Right hindlimb (tissue), 1 donor: ENCODE results near the gene PGPEP1.

Experiments
- DNase-seq: peaks from one replicate; pipeline ENCODE4 v3.0.0-alpha.2; 2018

The PGPEP1 gene, protein sequence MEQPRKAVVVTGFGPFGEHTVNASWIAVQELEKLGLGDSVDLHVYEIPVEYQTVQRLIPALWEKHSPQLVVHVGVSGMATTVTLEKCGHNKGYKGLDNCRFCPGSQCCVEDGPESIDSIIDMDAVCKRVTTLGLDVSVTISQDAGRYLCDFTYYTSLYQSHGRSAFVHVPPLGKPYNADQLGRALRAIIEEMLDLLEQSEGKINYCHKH

DNA sequence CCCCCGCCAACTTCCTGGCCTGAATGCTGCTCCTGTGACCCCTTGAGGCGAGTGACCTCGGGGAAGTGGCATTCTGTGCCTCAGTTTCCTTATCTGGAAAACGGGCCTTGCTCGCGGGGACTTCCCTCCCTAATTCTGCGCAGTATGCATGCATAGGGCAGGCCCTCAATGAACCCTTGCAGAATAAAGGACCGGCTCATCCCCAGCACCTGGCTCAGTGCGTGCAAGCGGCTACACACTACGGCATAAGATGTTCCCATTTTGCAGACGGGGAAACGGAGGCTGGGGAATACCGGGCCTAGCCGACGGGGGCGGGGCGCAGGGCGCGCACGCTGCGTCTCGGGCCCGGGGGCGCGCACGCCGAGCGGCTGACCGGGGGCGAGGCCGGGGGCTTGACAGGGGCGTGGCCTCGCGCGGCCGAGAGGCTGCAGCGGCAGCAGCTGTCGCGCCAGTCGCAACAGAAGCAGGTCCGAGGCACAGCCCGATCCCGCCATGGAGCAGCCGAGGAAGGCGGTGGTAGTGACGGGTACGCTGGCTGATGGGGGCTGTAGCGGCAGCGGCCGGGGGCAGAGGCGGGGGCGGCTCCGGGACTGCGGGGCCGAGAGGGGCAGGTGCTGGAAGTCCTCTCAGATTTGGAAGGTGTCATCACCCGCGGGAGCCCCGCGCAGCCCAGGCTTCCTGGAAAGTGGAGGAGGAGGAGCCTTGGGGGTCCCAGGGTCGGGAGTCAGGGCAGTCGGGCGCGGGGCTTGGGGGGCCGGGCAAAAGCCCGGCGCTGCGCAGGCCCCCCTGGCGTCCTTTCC, at the start of gene PGPEP1:
PGPEP1 (plus strand) TSS at position 409 of the 800 bp plus-strand sequence; CDS start at position 493, 84 bp downstream.
- peak; percentile 84 for DNase-seq

DNA sequence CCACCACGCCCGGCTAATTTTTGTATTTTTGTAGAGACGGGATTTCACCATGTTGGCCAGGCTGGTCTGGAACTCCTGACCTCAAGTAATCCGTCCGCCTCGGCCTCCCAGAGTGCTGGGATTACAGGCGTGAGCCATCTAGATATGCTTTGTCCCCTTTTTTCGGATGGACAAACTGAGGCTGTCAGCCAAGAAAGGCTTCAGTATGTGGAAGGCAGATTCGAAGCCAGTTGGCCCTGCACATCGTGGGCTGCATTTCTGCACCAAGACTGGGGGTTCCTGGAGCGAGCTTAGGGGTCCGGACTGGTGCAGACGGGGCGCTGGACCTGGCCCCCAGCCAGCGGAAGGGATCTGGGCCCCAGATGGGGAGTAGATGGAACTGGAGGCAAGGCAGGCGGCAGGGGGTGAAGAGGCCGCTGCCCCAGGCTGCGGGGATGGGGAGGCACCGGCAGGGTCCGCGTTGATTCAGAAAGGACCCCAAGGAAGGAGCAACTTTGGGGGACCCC, 49.3 kb upstream of the PGPEP1 start:
- DNase-seq, result peak; percentile 51

DNA sequence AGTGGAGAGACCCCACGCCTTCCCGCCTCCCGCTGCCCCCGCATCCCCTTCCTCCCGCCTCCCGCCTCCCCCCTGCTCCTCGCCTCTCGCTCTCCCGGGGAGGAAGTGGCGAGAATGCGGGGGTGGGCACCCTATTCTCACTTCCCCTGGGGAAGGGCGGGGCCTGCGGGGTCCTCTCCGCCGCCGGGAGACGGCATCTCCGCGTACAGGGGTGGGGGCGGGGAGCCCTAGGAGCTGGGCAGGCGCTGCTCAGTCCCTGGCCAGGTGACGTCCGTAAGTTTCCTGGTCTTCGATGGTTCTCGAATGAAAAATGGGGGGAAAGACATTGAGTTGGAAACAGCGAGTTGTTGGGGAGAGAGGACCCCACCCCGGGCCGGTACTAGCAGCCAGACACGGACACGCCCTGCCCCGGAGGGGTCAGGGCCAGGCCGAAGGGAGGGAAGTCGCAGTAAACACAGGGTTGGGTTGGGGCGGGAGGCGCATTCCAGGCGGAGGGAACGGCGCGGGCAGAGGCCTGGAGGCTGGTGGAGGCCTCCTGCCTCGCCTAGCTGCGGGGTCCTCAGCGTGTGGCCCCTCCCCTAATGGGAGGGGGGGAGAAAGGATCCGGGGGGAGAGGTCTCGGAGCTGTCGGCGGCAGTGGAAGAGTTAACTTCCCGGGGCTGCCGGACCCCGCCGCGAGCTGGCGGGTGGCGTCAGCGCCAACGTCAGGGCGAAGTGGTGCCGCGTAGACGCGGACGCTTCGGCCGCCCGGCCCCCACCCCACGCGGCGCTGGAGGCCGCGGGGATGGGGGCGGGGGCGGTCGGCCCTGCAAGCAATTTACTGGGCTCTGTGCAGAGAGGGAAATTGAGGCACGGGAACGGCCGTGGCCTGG, 48.6 kb upstream of the PGPEP1 start:
- peak; percentile 92 for DNase-seq

DNA sequence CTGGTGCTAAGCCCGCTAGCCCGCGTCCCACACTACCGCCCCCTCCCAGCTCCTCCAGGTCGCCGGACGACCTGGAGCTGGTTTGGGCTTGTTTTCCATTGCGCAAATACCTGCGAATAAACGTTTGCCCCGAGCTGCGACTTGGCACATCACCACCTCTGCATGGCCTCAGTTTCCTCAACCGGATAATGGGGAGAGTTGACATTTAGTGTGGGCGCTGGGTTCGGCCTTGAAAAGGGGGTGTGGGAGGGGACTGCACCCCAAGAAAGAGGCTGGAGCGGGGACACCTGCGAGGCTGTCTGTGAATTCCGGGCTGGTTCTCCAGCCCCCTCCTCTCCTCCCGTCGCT, 48.0 kb upstream of the PGPEP1 start:
- DNase-seq, result no peak

DNA sequence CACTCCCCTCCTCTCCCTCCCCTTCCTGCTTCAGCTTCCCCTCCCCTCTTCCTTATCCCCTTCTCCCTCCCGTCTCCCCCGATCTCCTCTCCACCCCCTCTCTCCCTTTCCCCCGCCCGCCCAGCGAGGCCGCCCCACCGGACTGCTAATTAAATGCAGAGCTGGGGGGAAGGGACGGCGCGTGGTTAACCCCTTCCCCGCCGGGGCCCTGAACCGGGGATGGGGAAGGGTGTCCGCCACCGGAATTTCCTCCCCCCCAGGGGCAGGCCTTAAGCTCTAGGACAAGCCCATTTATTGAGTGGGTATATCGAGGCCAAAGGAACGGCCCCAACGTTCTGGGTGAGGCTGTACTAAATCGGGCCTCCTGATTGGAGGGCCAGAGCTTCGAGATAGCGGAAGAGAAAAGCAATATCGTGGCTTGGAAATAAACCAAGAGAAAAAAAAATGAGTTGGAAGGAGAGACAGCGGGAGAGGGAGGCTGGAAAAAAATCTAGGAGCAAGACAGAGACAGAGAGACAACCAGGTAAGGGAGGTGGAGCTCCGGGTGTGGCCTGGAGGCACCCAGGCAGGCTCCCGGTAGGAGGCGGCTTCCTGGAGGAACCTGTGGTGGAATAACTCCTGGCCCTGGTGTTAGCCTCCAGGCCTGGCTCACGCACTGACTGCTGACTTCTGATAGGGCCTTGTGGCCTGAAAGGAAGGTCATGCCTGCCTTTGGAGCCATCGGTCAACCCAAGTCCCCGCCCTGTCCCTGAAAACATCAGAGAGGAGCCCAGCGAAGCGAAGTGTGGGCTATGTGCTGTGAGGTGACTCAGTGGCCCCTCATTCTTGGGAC, 47.4 kb upstream of the PGPEP1 start:
- DNase-seq, result peak; percentile 92

DNA sequence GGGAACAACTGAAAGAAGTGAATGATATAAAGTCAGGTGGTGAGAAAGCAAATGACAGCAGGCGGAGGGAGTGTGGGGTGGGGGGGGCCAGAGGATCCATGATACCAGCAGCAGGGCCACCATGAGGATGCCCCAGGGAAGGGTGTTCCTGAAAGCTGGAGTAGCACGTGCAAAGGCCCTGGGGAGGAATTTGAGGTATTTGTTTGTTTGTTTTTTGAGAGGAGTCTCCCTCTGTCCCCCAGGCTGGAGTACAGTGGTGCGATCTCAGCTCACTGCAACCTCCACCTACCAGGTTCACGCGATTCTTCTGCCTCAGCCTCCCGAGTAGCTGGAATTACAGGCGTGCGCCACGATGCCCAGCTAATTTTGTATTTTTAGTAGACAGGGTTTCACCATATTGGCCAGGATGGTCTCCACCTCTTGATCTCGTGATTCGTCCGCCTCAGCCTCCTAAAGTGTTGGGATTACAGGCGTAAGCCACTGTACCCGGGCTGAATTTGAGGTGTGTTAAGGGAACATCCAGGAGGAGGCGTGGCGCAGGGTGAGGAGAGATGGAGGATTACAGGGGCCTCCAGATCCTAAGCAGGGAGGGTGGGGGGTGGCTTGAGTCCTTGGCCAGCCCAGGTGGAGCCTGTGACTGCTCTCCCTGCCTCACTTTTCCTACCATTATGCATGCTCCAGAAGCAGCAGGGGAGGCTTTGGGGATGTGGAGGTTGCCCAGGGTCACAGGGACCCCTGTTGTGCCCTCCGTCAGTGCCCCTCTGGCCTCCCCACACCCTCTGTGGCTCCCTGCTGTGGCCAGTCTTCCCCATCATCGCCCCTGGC, 46.5 kb upstream of the PGPEP1 start:
- DNase-seq, result no peak

DNA sequence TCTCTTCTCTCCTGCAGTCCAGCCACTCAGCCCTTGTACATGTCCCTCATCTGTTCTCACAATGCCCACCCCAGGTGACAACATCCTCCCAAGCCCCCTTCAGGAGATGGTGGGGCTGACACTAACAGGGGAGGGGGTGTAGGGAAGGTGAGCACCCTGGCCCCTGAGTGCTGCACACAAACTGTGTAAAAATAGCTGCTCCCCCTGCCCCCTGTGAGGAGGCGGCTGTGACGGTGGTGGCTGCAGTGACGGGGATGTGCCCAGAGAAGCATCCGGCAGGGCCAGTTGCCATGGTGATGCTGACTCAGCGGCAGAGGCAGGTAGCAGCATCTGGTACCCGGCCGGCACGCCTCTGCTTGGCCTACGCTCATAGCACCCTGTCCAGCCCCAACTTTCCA, 45.9 kb upstream of the PGPEP1 start:
- no peak for DNase-seq

DNA sequence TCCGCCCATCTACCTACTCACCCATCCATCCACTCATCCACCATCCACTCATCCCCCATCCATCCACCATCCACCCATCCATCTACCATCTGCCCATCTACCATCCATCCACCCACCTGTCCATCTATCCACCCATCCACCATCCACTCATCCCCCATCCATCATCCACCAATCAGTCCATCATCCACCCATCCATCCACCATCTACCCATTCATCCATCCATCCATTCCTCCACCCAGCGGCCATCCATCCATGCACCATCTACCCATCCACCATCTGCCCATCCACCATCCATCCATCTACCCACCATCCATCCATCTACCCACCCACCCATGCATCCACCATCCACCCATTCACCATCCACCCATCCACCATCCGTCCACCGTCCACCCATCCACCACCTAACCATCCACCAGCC, 45.4 kb upstream of the PGPEP1 start:
- DNase-seq, result no peak

DNA sequence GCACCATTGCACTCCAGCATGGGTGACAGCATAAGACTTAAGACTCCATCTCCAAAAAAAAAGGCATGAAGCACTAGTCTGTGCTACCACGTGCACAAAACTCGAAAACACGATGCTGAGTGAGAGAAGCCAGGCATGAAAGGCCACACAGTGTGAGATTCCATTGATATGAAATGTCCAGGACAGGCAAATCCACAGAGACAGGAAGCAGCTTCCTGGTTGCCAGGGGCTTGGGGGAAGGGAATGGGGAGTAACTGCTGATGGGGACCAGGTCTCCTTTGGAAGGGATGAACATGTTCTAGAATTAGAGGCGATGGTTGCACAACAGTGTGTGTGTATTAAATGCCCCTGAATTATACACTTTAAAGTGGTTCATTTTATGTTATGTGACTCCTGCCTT, 43.1 kb upstream of the PGPEP1 start:
- DNase-seq, result no peak

DNA sequence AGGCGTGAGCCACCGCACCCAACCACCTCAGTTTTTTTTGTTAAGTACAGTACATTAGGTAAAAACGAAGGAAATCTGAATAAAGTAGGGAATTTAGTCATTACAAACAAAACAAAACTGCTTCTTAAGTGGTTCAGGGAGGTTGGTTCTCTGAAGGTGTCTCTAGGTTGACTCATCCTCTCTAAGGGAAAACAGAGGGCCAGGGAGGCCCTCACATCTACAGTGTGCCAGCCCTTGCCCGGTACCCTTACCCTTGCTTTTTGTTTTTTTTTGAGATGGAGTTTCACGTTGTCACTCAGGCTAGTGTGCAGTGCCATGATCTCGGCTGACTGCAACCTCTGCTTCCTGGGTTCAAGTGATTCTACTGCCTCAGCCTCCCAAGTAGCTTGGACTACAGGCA, 41.8 kb upstream of the PGPEP1 start:
- DNase-seq, result no peak

DNA sequence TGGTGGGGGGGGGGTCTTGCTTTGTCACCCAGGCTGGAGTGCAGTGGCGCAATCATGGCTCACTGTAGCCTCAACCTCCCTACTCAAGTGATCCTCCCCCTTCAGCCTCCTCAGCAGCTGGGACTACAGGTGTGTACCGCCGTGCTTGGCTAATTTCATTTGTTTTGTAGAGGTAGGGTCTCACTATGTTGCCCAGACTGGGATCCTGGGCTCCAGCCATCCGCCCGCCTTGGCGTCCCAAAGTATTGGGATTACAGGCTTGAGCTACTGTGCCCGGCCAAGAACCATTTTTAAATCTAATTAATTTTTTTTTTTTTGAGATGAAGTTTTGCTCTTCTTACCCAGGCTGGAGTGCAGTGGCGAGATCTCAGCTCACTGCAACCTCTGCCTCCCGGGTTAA, 40.7 kb upstream of the PGPEP1 start:
- no peak for DNase-seq

DNA sequence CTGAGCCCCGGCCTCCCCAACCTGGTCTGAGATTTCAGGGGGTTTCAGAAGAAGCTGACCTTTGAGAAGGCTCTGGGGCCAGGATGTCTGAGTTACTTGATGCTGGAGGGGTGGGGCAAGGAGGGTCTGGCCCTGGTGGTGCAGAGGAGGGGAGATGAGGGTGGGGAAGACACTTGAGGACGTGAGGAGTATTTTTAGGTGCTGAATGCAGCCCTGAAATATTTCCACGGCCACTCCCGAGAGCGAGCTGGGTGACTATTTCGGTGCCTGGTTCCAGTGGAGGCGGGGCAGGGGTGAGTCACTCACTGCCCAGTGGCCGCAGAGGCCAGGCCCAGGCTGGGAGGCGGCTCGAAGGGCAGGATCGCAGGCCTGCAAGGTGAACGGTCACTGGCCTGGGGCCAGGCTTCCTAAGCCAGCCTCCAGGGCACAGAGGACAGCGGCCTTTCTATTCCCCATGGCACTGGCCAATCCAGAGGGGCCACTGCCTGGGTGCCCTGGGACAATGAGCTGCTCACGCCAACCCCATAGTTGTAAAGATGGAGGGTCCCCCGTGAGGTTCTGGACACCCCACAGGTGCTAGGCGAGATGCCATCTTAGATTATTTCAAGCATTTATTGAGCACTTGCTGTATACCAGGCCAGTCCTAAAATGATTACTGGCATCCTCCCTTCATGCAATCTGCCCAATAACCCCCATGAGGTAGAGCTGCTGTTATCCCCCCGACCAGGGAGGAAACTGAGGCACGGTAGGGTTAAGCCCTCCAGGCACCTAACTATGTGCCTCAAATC, 39.3 kb upstream of the PGPEP1 start:
- DNase-seq, result peak; percentile 46

DNA sequence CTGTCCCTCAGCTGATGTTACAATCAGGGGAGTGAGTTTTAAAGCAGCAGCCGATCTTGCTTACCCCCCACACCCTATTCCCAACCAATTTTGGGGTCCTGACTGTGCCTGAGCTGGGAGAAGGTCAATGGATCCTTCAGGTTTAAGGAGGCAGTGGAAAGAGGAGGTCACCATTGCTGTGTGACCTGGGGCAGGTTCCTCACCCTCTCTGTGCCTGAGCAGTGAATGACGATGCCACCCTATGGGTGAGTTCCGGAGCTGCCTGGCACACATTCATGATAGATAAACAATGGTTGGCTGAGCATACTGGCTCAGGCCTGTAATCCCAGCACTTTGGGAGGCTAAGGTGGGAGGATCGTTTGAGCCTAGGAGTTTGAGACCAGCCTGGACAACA, 38.7 kb upstream of the PGPEP1 start:
- no peak for DNase-seq

DNA sequence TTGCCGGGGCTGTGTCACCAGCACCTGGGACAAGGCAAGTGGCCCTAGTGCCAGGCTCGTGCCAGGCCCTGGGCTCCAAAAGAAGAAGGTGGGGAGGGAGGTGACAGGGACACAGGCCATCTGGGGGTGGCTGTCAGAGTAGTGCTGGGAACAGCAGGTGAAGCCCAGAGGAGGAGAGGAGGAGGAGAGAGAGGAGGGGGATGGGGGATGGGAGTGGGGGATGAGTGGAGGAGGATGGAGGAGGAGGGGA, 36.3 kb upstream of the PGPEP1 start:
- no peak for DNase-seq

DNA sequence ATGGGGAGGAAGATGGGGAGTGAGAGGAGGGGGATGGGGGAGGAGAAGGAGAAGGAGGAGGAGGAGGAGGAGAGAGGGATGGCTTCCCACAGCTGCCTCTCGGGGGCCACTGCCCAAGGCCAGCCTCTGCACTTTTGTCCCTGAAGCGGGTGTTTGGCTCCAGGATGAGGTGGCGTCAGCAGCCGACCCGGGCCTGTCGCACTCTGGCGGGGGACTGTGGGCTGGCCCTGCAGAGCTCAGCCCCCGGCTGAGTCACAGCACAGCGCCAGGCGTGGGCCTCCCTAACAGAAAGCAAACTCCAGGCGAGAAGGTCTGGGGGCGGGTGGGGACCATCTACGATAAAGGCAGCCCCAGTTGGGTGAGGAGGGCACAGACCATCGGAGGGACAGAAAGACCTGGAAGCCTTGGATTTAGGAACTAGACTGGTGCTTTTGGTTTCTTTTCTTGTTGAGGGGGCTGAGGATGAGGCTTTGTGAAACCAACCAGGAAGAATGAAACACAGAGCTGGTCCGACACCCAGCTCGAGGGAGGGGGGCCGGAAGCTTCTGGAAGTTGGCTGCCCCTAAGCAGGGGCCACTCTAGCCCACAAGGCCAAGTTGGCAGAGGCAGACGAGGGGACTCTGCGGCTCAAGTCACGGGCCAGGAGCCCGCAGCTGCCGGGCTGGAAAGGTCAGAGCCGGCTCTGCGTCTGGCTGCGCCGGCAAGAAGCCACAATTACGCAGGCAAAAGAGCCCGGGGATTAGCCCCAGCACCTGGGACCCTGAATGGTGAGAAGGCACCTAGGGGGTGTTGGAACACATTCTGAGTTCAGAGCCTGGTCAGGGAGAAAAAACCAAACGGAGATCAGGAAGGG, 35.7 kb upstream of the PGPEP1 start:
- DNase-seq, result peak; percentile 92

DNA sequence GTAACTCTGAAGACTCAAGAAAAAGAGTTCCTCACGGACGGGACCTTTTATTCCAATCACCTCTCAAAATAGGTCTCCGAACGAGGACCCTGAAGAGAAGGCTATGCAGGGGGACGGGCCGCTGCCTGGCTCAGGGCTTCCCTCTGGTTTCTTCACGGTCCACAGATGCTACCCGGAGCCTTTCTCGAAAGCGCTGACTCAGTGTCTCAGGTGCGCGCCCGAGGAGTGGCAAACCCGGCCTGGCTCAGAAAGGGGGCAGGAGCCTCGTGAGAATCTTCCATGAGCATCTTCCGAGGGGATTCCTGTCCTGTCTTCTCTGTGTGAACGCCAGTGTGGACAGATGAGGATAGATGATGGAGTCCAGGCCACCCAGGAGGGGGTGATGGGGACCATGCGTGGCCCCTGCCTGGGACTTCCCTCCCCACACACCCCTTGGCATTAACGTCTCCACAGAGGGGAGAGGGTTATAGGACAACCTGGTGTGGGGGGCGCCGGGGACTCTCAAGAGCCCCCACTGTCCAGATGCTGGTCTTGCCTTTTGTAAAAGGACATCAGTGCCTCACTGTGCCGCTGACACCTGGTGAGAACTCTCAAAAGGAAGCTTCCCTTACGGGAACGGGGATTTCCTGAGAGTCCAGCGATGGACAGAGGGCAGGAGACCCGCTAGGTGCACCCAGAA, 34.0 kb upstream of the PGPEP1 start:
- no peak for DNase-seq

DNA sequence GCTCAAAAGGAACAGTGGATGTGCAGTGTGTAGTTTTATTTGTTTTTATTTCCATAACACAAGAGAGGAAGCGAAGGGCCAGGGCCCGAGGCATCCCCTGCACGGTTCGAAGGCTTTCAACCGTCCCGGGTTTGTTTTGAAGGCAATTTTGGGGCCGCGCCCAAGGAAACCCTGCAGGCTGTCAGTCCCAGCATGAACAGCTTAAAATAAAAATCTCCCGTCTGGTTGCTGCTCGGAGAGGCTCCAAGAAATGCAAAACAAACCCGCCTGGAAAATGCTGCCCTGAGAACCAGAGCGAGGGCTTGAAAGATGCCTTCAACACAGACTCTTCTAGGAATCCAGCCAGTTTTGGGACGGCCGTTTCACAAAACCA, 33.5 kb upstream of the PGPEP1 start:
- no peak for DNase-seq

DNA sequence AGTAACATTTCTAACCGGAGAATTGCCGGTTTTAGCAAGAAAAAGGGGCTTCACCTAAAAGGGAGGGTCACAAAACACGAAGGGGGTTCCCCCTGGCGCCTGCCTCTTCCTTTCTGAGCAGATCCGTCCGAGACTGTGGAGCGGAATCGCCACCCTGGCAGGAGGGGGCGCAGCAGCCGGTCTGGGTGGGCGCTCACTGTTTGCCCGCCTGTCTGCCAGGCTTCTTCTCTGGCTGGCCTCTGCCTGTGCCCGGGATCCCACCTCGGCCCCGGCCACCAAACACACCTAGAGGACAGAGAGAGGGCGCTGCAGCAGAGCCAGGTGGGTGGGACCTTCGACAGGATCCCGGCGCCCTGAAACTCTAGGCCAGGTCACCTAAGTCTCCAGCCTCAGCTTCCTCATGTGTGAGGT, 33.1 kb upstream of the PGPEP1 start:
- no peak for DNase-seq
